Gastroesophageal sphincter (tissue), 4 donors: ENCODE results near the gene SLC35A5. TPM values are rescaled to one million over a fixed set of nuclear protein-coding genes. Genes with fewer than 3 reads are reported as not detected.

Experiments used
- ATAC-seq: fragments of 150-250 bp; one replicate; pipeline ENCODE4 v1.9.1; 2016; ENCODE audit warnings: mild to moderate bottlenecking, moderate library complexity
- H3K27ac ChIP-seq, 4 donors: fragments of 200-600 bp; sonication (generic) in 3 of 4; 1 replicate in 3 of 4; 2 replicates in 1 of 4; pipeline ENCODE4 v1.5.1; 2016 to 2019
- H3K27me3 ChIP-seq: fragments of 200-600 bp; sonication (generic); one replicate; pipeline ENCODE4 v1.5.1; 2019
- H3K36me3 ChIP-seq, 2 donors: fragments of 200-600 bp; sonication (generic); one replicate each; pipeline ENCODE4 v1.5.1; 2019; ENCODE audit warnings: control low read depth in 1 of 2
- H3K4me1 ChIP-seq, 3 donors: fragments of 200-600 bp; sonication (generic); 1 replicate in 2 of 3; 2 replicates in 1 of 3; pipeline ENCODE4 v1.5.1; 2016 to 2019; ENCODE audit warnings: control low read depth in 2 of 3
- H3K4me3 ChIP-seq, 2 donors: fragments of 200-600 bp; sonication (generic); one replicate each; pipeline ENCODE4 v1.5.1; 2019; ENCODE audit warnings: mild to moderate bottlenecking in 1 of 2, moderate library complexity in 1 of 2
- H3K9me3 ChIP-seq, 3 donors: fragments of 200-600 bp; sonication (generic); one replicate each; pipeline ENCODE4 v1.5.1; 2017 to 2019; ENCODE audit warnings: control low read depth in 2 of 3
- EP300 ChIP-seq: sonication (generic); formaldehyde crosslinking; IDR thresholded peaks from one replicate; pipeline ENCODE4 v1.6.1; 2017; ENCODE audit warnings: antibody characterized with exemption, mild to moderate bottlenecking
- POLR2A ChIP-seq, 2 donors: fragments of 450-650 bp; IDR thresholded peaks; one replicate each; pipeline ENCODE4 v1.6.1; 2017; ENCODE audit warnings: antibody characterized with exemption in 2 of 2, mild to moderate bottlenecking in 2 of 2, moderate library complexity in 1 of 2
- POLR2AphosphoS5 ChIP-seq: sonication (generic); formaldehyde crosslinking; IDR thresholded peaks from one replicate; pipeline ENCODE4 v1.6.1; 2017; ENCODE audit warnings: antibody characterized with exemption
- WGBS, 2 donors: methylation state at CpG; one replicate each; pipeline ENCODE4 v1.1.5; 2018; ENCODE audit warnings: low coverage in 1 of 2; 5-methylcytosine and 5-hydroxymethylcytosine counted together
- total RNA-seq, 4 donors: library from RNA; depleted of rRNA; stranded (reverse); fragments of >200 nt; gene quantifications; one replicate each; pipeline ENCODE4 v1.1.0, GENCODE V29; 2016
- TF ChIP-seq, protein P1 (sequence below), 4 experiments: fragments of 200-600 bp in 2 of 4; fragments of 450-650 bp in 2 of 4; sonication (generic) in 1 of 4; IDR thresholded peaks; one replicate each; pipeline ENCODE4 v1.5.1; 2017 to 2019; ENCODE audit warnings: antibody characterized with exemption in 4 of 4, mild to moderate bottlenecking in 2 of 4, moderate library complexity in 2 of 4

Gene SLC35A5
- total RNA-seq, 4 donors from 2014 or later = 20.7 to 29.7 (median 25.4) TPM

DNA sequence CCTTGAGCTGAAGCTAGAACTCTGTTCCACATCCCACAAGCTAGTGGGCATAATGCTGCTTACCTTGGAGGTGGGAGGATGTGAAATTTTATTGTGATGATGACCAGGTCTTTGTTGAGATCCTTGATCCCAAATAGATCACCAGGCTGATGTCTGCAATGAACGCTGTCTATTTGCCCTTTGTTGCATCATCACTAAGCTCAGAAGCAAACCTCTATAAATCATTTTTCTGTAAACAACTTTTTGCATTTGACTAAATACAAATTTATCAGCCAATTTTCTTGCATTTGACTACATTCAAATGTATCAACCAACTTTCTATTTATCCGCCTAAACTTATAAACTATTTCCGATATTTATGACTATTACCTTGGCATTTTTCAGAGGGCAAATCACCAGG is 69.4 kb downstream of the SLC35A5 start:
- H3K9me3 ChIP-seq = no peaks in the 10 kb centered on the region
- H3K4me1 ChIP-seq = peaks cover 22 to 99% (median 30%) of the 10 kb centered on the region in 3 donors
- TF ChIP-seq POLR2A (IDR thresholded peaks at IDR 0.05) (no peak), POLR2AphosphoS5 (no peak), EP300 (no peak)
- TF ChIP-seq, protein P1, sequence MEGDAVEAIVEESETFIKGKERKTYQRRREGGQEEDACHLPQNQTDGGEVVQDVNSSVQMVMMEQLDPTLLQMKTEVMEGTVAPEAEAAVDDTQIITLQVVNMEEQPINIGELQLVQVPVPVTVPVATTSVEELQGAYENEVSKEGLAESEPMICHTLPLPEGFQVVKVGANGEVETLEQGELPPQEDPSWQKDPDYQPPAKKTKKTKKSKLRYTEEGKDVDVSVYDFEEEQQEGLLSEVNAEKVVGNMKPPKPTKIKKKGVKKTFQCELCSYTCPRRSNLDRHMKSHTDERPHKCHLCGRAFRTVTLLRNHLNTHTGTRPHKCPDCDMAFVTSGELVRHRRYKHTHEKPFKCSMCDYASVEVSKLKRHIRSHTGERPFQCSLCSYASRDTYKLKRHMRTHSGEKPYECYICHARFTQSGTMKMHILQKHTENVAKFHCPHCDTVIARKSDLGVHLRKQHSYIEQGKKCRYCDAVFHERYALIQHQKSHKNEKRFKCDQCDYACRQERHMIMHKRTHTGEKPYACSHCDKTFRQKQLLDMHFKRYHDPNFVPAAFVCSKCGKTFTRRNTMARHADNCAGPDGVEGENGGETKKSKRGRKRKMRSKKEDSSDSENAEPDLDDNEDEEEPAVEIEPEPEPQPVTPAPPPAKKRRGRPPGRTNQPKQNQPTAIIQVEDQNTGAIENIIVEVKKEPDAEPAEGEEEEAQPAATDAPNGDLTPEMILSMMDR (IDR thresholded peaks at IDR 0.05) = no peak
- peak overlapping the region in 3 of 4 donors; percentile 56 to 87 (median 59) for H3K27ac ChIP-seq
- no peak for ATAC-seq
- H3K4me3 ChIP-seq = no peak overlapping the region
- WGBS, 2 donors = 69 to 72% methylated on average over 3 of the region's 3 CpGs
- no peaks in the 10 kb centered on the region for H3K27me3 ChIP-seq
- no peaks in the 10 kb centered on the region for H3K36me3 ChIP-seq

DNA sequence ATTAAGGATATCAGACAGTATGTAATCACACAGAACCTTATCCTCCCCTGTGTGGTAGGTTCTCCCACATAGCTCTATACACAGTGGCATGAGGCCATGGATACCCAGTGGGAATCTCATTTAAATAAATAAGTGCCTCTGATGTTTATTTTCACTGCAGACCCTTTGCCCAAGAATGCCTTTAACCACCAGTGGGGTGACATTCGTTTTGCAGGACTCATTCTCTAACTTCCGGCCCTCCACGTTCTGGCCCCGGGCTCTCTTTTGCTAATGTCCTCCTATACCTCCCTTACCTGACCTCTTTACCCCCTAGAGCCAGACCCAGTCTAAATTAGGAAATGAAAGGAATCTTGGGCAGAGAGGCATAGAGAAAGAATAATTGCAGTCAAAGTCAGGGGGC is 70.8 kb downstream of the SLC35A5 start:
- H3K4me1 ChIP-seq = peaks cover 22 to 100% (median 34%) of the 10 kb centered on the region in 3 donors
- H3K36me3 ChIP-seq = no peaks in the 10 kb centered on the region
- no peaks in the 10 kb centered on the region for H3K9me3 ChIP-seq
- H3K27ac ChIP-seq = peak overlapping the region in 3 of 4 donors; percentile 85 to 91 (median 87)
- ATAC-seq = no peak
- TF ChIP-seq POLR2AphosphoS5 (no peak), POLR2A (IDR thresholded peaks at IDR 0.05) (no peak), EP300 (no peak)
- TF ChIP-seq, protein P1 (IDR thresholded peaks at IDR 0.05) = no peak
- WGBS, 2 donors = 6 to 48% methylated on average over 4 of the region's 4 CpGs
- H3K27me3 ChIP-seq = no peaks in the 10 kb centered on the region
- H3K4me3 ChIP-seq = peak overlapping the region in 1 of 2 donors; percentile 52

DNA sequence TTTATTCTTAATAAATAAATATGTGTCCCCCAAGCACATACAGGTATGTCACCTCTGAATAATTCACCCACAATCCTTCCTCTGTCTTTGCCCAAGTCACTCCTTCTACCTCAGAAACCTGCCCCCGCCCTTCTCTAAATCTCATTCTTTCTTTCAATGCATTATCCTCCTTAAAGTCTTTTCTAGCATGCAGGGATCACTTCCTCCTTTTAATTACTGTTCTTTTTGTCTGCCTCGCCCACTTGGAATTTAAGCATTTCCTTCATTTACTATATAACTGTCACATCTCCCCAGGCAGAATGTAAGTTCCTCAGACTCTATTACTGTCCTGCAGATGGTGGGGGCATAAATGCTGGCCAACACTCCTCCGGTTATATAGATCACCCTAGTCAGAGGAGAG is 71.3 kb downstream of the SLC35A5 start:
- ATAC-seq = no peak
- TF ChIP-seq EP300 (no peak), POLR2AphosphoS5 (no peak)
- 19 to 30% methylated on average over 3 of the region's 3 CpGs for WGBS, 2 donors
- Histone ChIP-seq H3K36me3 (no peaks in the 10 kb centered on the region), H3K27me3 (no peaks in the 10 kb centered on the region), H3K4me3 (peak overlapping the region in 1 of 2 donors; percentile 52), H3K9me3 (no peaks in the 10 kb centered on the region), H3K4me1 (peaks cover 22 to 100% (median 36%) of the 10 kb centered on the region in 3 donors), H3K27ac (peak overlapping the region; percentile 85 to 91 (median 88))

DNA sequence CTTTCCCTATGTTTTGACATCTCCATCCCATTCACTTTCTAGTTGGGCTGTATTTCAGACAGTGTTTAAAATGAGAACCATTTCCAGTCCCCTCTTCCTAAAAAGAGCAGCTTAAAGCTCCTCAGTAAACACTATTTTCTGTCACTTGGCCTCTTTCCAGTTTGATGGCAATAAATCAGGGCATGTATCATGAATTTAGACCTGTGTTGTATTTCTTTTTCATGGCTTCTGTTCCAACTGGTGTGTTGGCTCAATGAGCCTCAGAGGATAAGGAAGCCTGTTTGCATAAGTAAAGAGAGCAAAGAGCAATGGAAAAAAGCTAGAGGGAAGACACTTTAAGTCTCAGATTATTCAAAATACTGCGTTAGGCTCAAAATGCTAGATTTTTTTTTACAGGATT is 71.9 kb downstream of the SLC35A5 start:
- Histone ChIP-seq H3K36me3 (no peaks in the 10 kb centered on the region), H3K9me3 (no peaks in the 10 kb centered on the region), H3K27me3 (no peaks in the 10 kb centered on the region), H3K27ac (peak overlapping the region; percentile 85 to 91 (median 88)), H3K4me1 (peaks cover 22 to 100% (median 36%) of the 10 kb centered on the region in 3 donors), H3K4me3 (peak overlapping the region in 1 of 2 donors; percentile 52)
- WGBS, 2 donors = 0 to 26% methylated on average over 1 of the region's 1 CpG
- TF ChIP-seq, protein P1 (IDR thresholded peaks at IDR 0.05) = no peak
- TF ChIP-seq POLR2AphosphoS5 (peak; percentile 47), POLR2A (IDR thresholded peaks at IDR 0.05) (no peak), EP300 (no peak)
- no peak for ATAC-seq

DNA sequence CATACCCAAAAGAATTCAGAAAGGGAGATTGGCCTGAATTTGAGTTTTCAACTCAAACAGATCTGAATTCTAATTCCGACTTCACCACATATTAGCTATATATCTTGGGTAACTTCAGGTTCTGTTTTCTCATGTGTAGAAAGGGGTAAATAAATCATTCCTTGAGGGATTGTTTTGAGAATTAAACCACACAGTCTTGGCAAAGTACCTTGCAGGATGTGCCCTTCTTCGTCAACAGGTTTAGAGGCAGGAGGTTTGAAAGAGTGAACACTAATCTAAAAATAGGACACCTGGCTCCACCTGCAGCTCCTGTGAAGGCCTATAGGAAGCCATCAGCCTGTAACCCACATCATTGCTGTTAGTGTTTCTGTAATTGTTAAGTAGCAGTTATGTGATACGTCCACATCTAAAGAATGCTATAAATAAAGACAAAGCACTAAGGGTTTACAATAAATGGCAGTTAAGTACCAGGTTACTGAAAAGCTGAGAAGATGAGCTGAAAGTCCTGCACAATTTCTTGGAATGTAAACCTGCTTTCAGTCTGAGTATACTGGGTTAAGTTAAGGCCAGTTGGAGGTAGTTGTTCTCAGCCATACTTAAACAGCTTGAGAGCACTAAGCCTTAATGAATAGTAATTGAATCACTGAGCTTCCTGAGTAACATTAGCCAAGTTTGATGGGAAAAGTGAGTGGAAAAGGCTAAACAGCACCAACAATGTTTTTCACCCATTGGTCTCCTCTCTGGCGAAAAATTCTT is 73.1 kb downstream of the SLC35A5 start:
- Histone ChIP-seq H3K4me1 (peaks cover 22 to 100% (median 36%) of the 10 kb centered on the region in 3 donors), H3K27ac (peak overlapping the region; percentile 85 to 91 (median 88)), H3K27me3 (no peaks in the 10 kb centered on the region), H3K4me3 (peak overlapping the region; percentile 9 to 52), H3K9me3 (no peaks in the 10 kb centered on the region), H3K36me3 (no peaks in the 10 kb centered on the region)
- TF ChIP-seq, protein P1 (IDR thresholded peaks at IDR 0.05) = no peak
- TF ChIP-seq POLR2A (IDR thresholded peaks at IDR 0.05) (no peak), EP300 (no peak), POLR2AphosphoS5 (no peak)
- ATAC-seq = no peak
- 43 to 49% methylated on average over 4 of the region's 4 CpGs for WGBS, 2 donors

Other genes with a start within 250 kb of the SLC35A5 start
- gene CD200, start 228.9 kb upstream of the SLC35A5 start, total RNA-seq = 10 to 100 TPM in 1 of 4 donors, 1 to 10 TPM in 3; 2.5 to 15.6 (median 4.8) TPM
- gene BTLA, start 62.6 kb upstream of the SLC35A5 start, total RNA-seq = 1 to 10 TPM in 1 of 4 donors, under 1 TPM in 1, not detected in 2; 0.08 to 1.8 TPM
- gene ATG3, start 83 bp upstream of the SLC35A5 start, total RNA-seq = 10 to 100 TPM; 41.7 to 55.1 (median 44.3) TPM
- gene CCDC80, start 79.1 kb downstream of the SLC35A5 start, total RNA-seq = 100 to 1,000 TPM in 2 of 4 donors, 10 to 100 TPM in 2; 30.8 to 208 (median 138) TPM